ENCODE data around the gene MRPL11. TPM values are rescaled to one million over a fixed set of nuclear protein-coding genes. Genes with fewer than 3 reads are reported as not detected.
"Not testable (repeated sequence)": the region's sequence is repeated elsewhere in the genome, so short reads cannot be mapped to it uniquely, and the experiment has no call there.

The MRPL11 gene
- total RNA-seq, 1 experiment from 2014 or later: 174 TPM

GRCh38 chr11:66457826-66458225 lies 19.2 kb upstream of the MRPL11 start:
- no peak for DNase-seq
- Histone ChIP-seq H3K27me3 (ENCODE audit: control insufficient read depth, insufficient read depth, low read length) (no peaks in the 10 kb centered on the region; the same call in 1 of the 2 replicates), H3K36me3 (replicated peaks; ENCODE audit: control insufficient read depth, insufficient read depth, low read length) (no peaks in the 10 kb centered on the region), H3K4me3 (ENCODE audit: insufficient read depth, low read depth, low read length) (no peak overlapping the region)

DNA sequence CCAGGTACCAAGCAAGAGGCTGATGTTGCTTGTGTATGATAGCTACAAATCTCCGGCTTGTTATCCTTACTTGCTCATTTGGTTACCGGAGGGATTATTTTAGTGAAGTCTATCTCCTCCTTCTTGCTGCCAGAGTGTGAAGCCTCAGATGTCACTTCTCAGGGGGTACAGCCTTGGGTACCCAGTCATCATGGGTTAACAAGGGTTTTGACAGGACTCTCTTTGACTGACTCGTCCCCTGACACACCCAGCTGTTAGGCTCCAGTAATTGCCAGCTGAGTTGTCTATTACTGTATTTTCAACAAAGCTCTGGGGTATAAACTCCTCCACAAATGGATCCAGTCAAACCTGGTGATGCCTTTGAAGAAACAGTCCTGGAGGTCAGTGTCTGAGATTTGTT lies 16.2 kb upstream of the MRPL11 start:
- H3K4me3 ChIP-seq (ENCODE audit: insufficient read depth, low read depth, low read length): no peak overlapping the region
- DNase-seq: no peak
- H3K36me3 ChIP-seq (replicated peaks; ENCODE audit: control insufficient read depth, insufficient read depth, low read length): no peaks in the 10 kb centered on the region
- no peaks in the 10 kb centered on the region; the same call in 1 of the 2 replicates for H3K27me3 ChIP-seq (ENCODE audit: control insufficient read depth, insufficient read depth, low read length)

DNA sequence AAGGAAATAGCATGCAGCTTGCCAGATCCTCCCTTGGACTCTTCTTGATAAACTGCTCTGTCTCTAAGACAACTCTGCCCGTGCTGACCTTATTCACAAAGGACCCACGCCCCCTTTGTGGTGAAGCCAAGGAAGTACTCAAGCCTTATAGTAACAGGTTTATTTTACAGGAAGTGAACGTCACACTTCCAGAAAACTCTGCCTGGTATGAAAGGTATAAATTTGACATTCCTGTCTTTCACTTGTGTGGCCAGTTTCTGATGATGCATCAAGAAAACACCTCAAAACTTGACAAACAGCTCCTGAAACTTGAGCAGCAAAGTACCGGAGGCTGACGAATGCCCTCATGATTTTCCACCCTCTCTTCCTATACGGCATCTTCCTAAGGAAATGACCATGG lies 15.6 kb upstream of the MRPL11 start:
- Histone ChIP-seq H3K36me3 (replicated peaks; ENCODE audit: control insufficient read depth, insufficient read depth, low read length) (no peaks in the 10 kb centered on the region), H3K4me3 (ENCODE audit: insufficient read depth, low read depth, low read length) (no peak overlapping the region), H3K27me3 (ENCODE audit: control insufficient read depth, insufficient read depth, low read length) (no peaks in the 10 kb centered on the region; the same call in 1 of the 2 replicates)
- peak; percentile 28 for DNase-seq

- Histone ChIP-seq H3K36me3 (replicated peaks; ENCODE audit: control insufficient read depth, insufficient read depth, low read length) (no peaks in the 10 kb centered on the region), H3K27me3 (ENCODE audit: control insufficient read depth, insufficient read depth, low read length) (no peaks in the 10 kb centered on the region; the same call in 1 of the 2 replicates), H3K4me3 (ENCODE audit: insufficient read depth, low read depth, low read length) (no peak overlapping the region)
- DNase-seq: no peak
Measured at GRCh38 chr11:66451663-66452062, 13.0 kb upstream of the MRPL11 start.

GRCh38 chr11:66450560-66450959 lies 11.9 kb upstream of the MRPL11 start:
- H3K4me3 ChIP-seq (ENCODE audit: insufficient read depth, low read depth, low read length): no peak overlapping the region
- H3K36me3 ChIP-seq (replicated peaks; ENCODE audit: control insufficient read depth, insufficient read depth, low read length): no peaks in the 10 kb centered on the region
- H3K27me3 ChIP-seq (ENCODE audit: control insufficient read depth, insufficient read depth, low read length): no peaks in the 10 kb centered on the region; the same call in 1 of the 2 replicates
- DNase-seq: no peak

DNA sequence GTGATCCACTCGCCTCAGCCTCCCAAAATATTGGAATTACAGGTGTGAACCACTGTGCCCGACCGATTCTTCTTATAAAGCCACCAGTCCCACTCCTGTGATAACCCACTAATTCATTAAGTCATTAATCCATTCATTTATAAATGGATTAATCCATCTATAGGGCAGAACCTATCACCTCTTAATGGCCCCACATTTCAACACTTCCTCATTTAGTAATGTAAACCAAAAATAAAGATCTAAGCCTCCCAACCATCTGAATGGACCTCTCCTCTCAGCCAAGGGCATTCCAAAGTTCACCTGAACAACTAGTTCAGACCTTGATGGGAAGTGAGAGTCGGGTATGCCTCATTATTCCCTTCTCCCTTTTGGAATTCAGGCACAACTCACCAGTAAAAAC lies 9.9 kb upstream of the MRPL11 start:
- DNase-seq: no peak

DNA sequence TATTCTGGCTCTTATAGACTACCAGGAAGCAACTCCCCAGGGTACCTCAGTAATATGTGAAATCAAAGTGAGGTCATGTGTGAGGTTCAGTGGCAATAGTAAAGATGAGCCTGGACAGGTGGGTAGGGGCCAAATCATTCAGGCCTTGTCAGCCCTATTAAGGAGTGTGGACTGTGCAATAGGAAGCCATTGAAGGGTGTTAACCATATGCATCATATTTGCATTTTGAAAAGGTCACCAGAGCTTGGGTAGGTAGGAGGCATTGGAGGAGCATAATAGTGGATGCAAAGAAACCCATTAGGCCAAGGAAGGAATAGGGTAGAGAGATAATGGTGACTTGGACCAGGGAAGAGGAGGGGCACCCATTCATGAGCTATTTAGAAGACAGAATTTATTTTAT lies 8.4 kb upstream of the MRPL11 start:
- DNase-seq: no peak
- Histone ChIP-seq H3K36me3 (replicated peaks; ENCODE audit: control insufficient read depth, insufficient read depth, low read length) (no peaks in the 10 kb centered on the region), H3K27me3 (ENCODE audit: control insufficient read depth, insufficient read depth, low read length) (no peaks in the 10 kb centered on the region), H3K4me3 (ENCODE audit: insufficient read depth, low read depth, low read length) (no peak overlapping the region)

More for the DNA sequence above, 9.9 kb upstream of the MRPL11 start:
- Histone ChIP-seq H3K4me3 (ENCODE audit: insufficient read depth, low read depth, low read length) (no peak overlapping the region), H3K36me3 (replicated peaks; ENCODE audit: control insufficient read depth, insufficient read depth, low read length) (no peaks in the 10 kb centered on the region), H3K27me3 (ENCODE audit: control insufficient read depth, insufficient read depth, low read length) (no peaks in the 10 kb centered on the region)

- no peak for DNase-seq
- H3K27me3 ChIP-seq (ENCODE audit: control insufficient read depth, insufficient read depth, low read length): no peaks in the 10 kb centered on the region
- no peak overlapping the region for H3K4me3 ChIP-seq (ENCODE audit: insufficient read depth, low read depth, low read length)
- H3K36me3 ChIP-seq (replicated peaks; ENCODE audit: control insufficient read depth, insufficient read depth, low read length): no peaks in the 10 kb centered on the region
Measured at GRCh38 chr11:66443602-66444001, 5.0 kb upstream of the MRPL11 start.

- H3K36me3 ChIP-seq (replicated peaks; ENCODE audit: control insufficient read depth, insufficient read depth, low read length); H3K4me3 ChIP-seq (ENCODE audit: insufficient read depth, low read depth, low read length); H3K27me3 ChIP-seq (ENCODE audit: control insufficient read depth, insufficient read depth, low read length); DNase-seq: not testable (repeated sequence)
Measured at GRCh38 chr11:66440940-66441282, 2.3 kb upstream of the MRPL11 start.

DNA sequence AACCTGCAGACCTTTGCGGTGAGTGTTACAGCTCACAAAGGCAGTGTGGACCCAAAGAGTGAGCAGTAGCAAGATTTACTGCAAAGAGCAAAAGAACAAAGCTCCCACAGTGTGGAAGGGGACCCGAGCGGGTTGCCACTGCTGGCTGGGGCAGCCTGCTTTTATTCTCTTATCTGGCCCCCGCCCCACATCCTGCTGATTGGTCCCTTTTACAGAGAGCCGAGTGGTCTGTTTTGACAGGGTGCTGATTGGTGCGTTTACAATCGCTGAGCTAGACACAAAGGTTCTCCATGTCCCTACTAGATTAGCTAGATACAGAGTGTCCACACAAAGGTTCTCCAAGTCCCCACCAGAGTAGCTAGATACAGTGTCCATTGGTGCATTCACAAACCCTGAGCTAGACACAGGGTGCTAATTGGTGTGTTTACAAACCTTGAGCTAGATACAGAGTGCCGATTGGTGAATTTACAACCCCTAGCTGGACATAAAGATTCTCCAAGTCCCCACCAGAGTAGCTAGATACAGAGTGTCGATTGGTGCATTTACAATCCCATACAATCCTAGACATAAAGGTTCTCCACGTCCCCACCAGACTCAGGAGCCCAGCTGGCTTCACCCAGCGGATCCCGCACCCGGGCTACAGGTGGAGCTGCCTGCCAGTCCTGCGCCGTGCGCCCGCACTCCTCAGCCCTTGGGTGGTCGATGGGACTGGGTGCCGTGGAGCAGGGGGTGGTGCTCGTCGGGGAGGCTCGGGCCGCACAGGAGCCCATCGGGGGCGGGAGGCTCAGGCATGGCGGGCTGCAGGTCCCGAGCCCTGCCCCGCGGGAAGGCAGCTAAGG lies 1.7 kb upstream of the MRPL11 start:
- H3K36me3 ChIP-seq (replicated peaks; ENCODE audit: control insufficient read depth, insufficient read depth, low read length): peaks cover 12% of the 10 kb centered on the region
- DNase-seq; H3K27me3 ChIP-seq (ENCODE audit: control insufficient read depth, insufficient read depth, low read length); H3K4me3 ChIP-seq (ENCODE audit: insufficient read depth, low read depth, low read length): not testable (repeated sequence)

- peak; percentile 59 for DNase-seq
- Histone ChIP-seq H3K4me3 (ENCODE audit: insufficient read depth, low read depth, low read length) (peak overlapping the region; percentile 69), H3K27me3 (ENCODE audit: control insufficient read depth, insufficient read depth, low read length) (no peaks in the 10 kb centered on the region), H3K36me3 (replicated peaks; ENCODE audit: control insufficient read depth, insufficient read depth, low read length) (peaks cover 15% of the 10 kb centered on the region)
Measured at GRCh38 chr11:66437979-66438503, 607 bp downstream of the MRPL11 start.

DNA sequence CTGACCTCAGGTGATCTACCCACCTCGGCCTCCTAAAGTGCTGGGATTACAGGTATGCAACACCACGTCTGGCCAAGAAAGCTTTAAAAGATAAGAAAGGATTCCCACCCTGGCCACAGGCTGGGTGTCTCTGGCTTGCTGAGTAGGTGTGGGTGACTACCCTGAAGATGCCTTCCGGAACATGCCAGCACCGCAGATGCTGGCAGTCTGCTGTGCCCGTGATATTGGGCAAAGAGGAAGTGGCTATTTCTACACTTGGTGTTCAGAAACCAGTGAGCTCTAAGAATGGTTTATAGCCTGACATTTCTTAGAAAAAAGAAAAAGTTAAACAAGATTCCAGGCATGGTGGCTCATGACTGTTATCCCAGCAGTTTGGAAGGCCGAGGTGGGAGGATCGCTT lies 6.1 kb downstream of the MRPL11 start:
- H3K36me3 ChIP-seq (replicated peaks; ENCODE audit: control insufficient read depth, insufficient read depth, low read length): peaks cover 15% of the 10 kb centered on the region
- no peaks in the 10 kb centered on the region for H3K27me3 ChIP-seq (ENCODE audit: control insufficient read depth, insufficient read depth, low read length)
- no peak overlapping the region for H3K4me3 ChIP-seq (ENCODE audit: insufficient read depth, low read depth, low read length)
- no peak for DNase-seq

- H3K36me3 ChIP-seq (replicated peaks; ENCODE audit: control insufficient read depth, insufficient read depth, low read length): peaks cover 12% of the 10 kb centered on the region
- H3K27me3 ChIP-seq (ENCODE audit: control insufficient read depth, insufficient read depth, low read length); H3K4me3 ChIP-seq (ENCODE audit: insufficient read depth, low read depth, low read length); DNase-seq: not testable (repeated sequence)
Measured at GRCh38 chr11:66431871-66432329, 6.7 kb downstream of the MRPL11 start.

GRCh38 chr11:66431287-66431686 lies 7.4 kb downstream of the MRPL11 start:
- not testable (repeated sequence) for H3K4me3 ChIP-seq (ENCODE audit: insufficient read depth, low read depth, low read length); H3K36me3 ChIP-seq (replicated peaks; ENCODE audit: control insufficient read depth, insufficient read depth, low read length); H3K27me3 ChIP-seq (ENCODE audit: control insufficient read depth, insufficient read depth, low read length); DNase-seq

DNA sequence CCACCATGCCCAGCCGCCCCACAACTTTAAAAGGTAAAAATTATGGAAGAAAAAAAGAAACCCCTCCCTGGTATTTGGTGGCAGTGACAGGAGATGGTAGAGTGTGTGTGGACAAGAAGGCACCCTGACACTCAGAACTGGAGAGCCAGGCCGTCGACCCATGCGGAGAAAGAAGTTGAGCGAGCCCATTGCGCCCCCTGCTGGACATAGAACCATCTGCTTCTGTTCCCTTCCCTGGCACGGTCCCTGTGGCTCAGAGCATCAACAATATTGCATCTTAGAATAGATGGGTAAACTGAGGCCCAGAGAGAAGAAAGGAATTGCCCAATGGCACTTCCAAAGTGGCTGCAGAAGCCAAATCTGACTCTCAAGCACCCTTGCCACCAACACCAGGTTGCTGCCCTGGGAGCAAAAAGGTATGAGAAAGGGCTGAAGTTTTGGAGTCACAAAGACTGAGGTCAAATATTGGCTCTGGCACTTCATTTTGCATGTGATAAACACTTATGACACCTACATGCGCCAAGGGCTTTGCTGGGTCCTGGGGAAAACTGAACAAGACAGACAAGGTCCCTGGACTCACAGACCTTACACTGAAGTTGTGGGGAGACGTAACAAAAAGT lies 8.6 kb downstream of the MRPL11 start:
- H3K4me3 ChIP-seq (ENCODE audit: insufficient read depth, low read depth, low read length): no peak overlapping the region
- DNase-seq: peak; percentile 88
- no peaks in the 10 kb centered on the region for H3K27me3 ChIP-seq (ENCODE audit: control insufficient read depth, insufficient read depth, low read length)
- 0 out of 2 replicates have a peak, but pooled peaks cover under 1% of the 10 kb centered on the region for H3K36me3 ChIP-seq (replicated peaks; ENCODE audit: control insufficient read depth, insufficient read depth, low read length)
